Smooth muscle cell (in vitro differentiated cells): ENCODE results near the gene NCAPG2. TPM values are rescaled to one million over a fixed set of nuclear protein-coding genes. Genes with fewer than 3 reads are reported as not detected.

ENCODE experiments used
- DNase-seq: peaks from one replicate; lab custom pipeline; 2025; ENCODE audit not compliant: unreplicated experiment; lab: John Stamatoyannopoulos, UW
- H2AFZ ChIP-seq: fragments of 200-600 bp; sonication (generic); 2 replicates; pipeline ENCODE4 v1.6.0; 2016; ENCODE audit warnings: antibody characterized with exemption, low read depth, mild to moderate bottlenecking
- H3F3A ChIP-seq: fragments of 200-600 bp; sonication (generic); 2 replicates; pipeline ENCODE4 v1.6.0; 2017; ENCODE audit warnings: antibody characterized with exemption, low read depth
- H3K27ac ChIP-seq: fragments of 200-600 bp; sonication (generic); 2 replicates; pipeline ENCODE4 v1.5.1; 2016; ENCODE audit warnings: low read depth, mild to moderate bottlenecking
- H3K27me3 ChIP-seq: fragments of 200-600 bp; sonication (generic); 2 replicates; pipeline ENCODE4 v1.6.1; 2016; ENCODE audit warnings: low read depth, mild to moderate bottlenecking
- H3K36me3 ChIP-seq: fragments of 200-600 bp; sonication (generic); 2 replicates; pipeline ENCODE4 v1.5.1; 2016; ENCODE audit warnings: low read depth
- H3K4me1 ChIP-seq: fragments of 200-600 bp; sonication (generic); 2 replicates; pipeline ENCODE4 v1.5.1; 2016; ENCODE audit warnings: low read depth
- H3K4me2 ChIP-seq: fragments of 200-600 bp; sonication (generic); 2 replicates; pipeline ENCODE4 v1.6.0; 2016; ENCODE audit warnings: mild to moderate bottlenecking
- H3K4me3 ChIP-seq: fragments of 200-600 bp; sonication (generic); 2 replicates; pipeline ENCODE4 v1.5.1; 2016; ENCODE audit warnings: mild to moderate bottlenecking
- H3K79me2 ChIP-seq: fragments of 200-600 bp; sonication (generic); 2 replicates; pipeline ENCODE4 v1.6.0; 2016; ENCODE audit warnings: low read depth, mild to moderate bottlenecking
- H3K9ac ChIP-seq: fragments of 200-600 bp; sonication (generic); 2 replicates; pipeline ENCODE4 v1.6.0; 2016; ENCODE audit warnings: low read depth
- H3K9me3 ChIP-seq: fragments of 200-600 bp; sonication (generic); replicated peaks from 2 replicates; pipeline ENCODE4 v1.5.1; 2016; ENCODE audit warnings: low read depth
- H4K20me1 ChIP-seq: fragments of 200-600 bp; sonication (generic); 2 replicates; pipeline ENCODE4 v1.6.0; 2016; ENCODE audit warnings: low read depth
- CTCF ChIP-seq: fragments of 200-600 bp; sonication (generic); IDR thresholded peaks from 2 replicates; pipeline ENCODE4 v1.5.1; 2017; ENCODE audit warnings: borderline replicate concordance, mild to moderate bottlenecking, antibody characterized with exemption; ENCODE audit not compliant: insufficient read depth, poor library complexity, severe bottlenecking
- WGBS: methylation state at CpG from one replicate; pipeline ENCODE4 v1.1.7; 2016; ENCODE audit warnings: low lambda C conversion rate; 5-methylcytosine and 5-hydroxymethylcytosine counted together
- polyA plus RNA-seq: library from polyadenylated mRNA; unstranded; fragments of >200 nt; fragmentation: Nextera tagmentation; extraction: Ambion mirVana; gene quantifications from 2 replicates; pipeline ENCODE4 v1.2.1, GENCODE V29; 2016
- total RNA-seq: library from RNA; depleted of rRNA; stranded (reverse); fragments of >200 nt; gene quantifications from 2 replicates; pipeline ENCODE4 v1.2.3, GENCODE V29; 2014

Gene NCAPG2
- total and polyA plus RNA-seq, 2 experiments from 2014 or later: 9.9 to 12.5 TPM

GRCh38 chr7:158694650-158695049 is 10.0 kb downstream of the NCAPG2 start:
- TF ChIP-seq CTCF: no peak
- Histone ChIP-seq H3K4me3 (no peak overlapping the region), H3K9ac (no peak overlapping the region), H3K36me3 (no peaks in the 10 kb centered on the region), H3K4me2 (no peak overlapping the region), H3K4me1 (no peaks in the 10 kb centered on the region), H3K79me2 (no peaks in the 10 kb centered on the region), H4K20me1 (no peaks in the 10 kb centered on the region), H2AFZ (no peak overlapping the region), H3F3A (no peaks in the 10 kb centered on the region), H3K27me3 (no peaks in the 10 kb centered on the region), H3K27ac (no peak overlapping the region), H3K9me3 (no peaks in the 10 kb centered on the region)
- no peak for DNase-seq
- 96% methylated on average over 6 of the region's 6 CpGs for WGBS

- no peak for DNase-seq
- Histone ChIP-seq H3K4me1 (no peaks in the 10 kb centered on the region), H3K27me3 (no peaks in the 10 kb centered on the region), H2AFZ (no peak overlapping the region), H3K36me3 (peaks cover 6% of the 10 kb centered on the region), H3K9ac (no peak overlapping the region), H3K9me3 (no peaks in the 10 kb centered on the region), H3K79me2 (no peaks in the 10 kb centered on the region), H3F3A (no peaks in the 10 kb centered on the region), H3K4me3 (no peak overlapping the region), H4K20me1 (no peaks in the 10 kb centered on the region), H3K27ac (no peak overlapping the region), H3K4me2 (no peak overlapping the region)
- 96% methylated on average over 2 of the region's 2 CpGs for whole genome bisulfite sequencing
- no peak for TF ChIP-seq CTCF
These were observed 15.1 kb downstream of the NCAPG2 start for GRCh38 chr7:158689488-158689887.

GRCh38 chr7:158687406-158687805 is 17.2 kb downstream of the NCAPG2 start:
- Histone ChIP-seq H3K4me2 (no peak overlapping the region), H3K79me2 (no peaks in the 10 kb centered on the region), H3K27ac (no peak overlapping the region), H3F3A (no peaks in the 10 kb centered on the region), H2AFZ (no peak overlapping the region), H4K20me1 (no peaks in the 10 kb centered on the region), H3K27me3 (no peaks in the 10 kb centered on the region), H3K4me3 (no peak overlapping the region), H3K4me1 (no peaks in the 10 kb centered on the region), H3K36me3 (peaks cover 6% of the 10 kb centered on the region), H3K9ac (no peak overlapping the region), H3K9me3 (no peaks in the 10 kb centered on the region)
- no peak for TF ChIP-seq CTCF
- WGBS: 97% methylated on average over 7 of the region's 7 CpGs
- no peak for DNase-seq

GRCh38 chr7:158685693-158686092 is 18.9 kb downstream of the NCAPG2 start:
- Histone ChIP-seq H3K9me3 (no peaks in the 10 kb centered on the region), H3K9ac (no peak overlapping the region)
- no peak for TF ChIP-seq CTCF

More at GRCh38 chr7:158685693-158686092, 18.9 kb downstream of the NCAPG2 start:
- Histone ChIP-seq H4K20me1 (no peaks in the 10 kb centered on the region), H3K4me3 (no peak overlapping the region), H3K4me1 (no peaks in the 10 kb centered on the region), H3F3A (no peaks in the 10 kb centered on the region), H3K79me2 (no peaks in the 10 kb centered on the region), H3K27ac (no peak overlapping the region), H3K4me2 (no peak overlapping the region), H3K27me3 (no peaks in the 10 kb centered on the region), H3K36me3 (peaks cover 6% of the 10 kb centered on the region), H2AFZ (no peak overlapping the region)
- no peak for DNase-seq
- WGBS: 97% methylated on average over 4 of the region's 4 CpGs
